NOMO-1 treated with DMSO at 0.1 percent for 48 hours (cell line): ENCODE data around the gene RCCD1.
"Not testable (repeated sequence)": the region's sequence is repeated elsewhere in the genome, so short reads cannot be mapped to it uniquely, and the experiment has no call there.

Experiments
- DNase-seq: peaks from one replicate; lab custom pipeline; 2025; ENCODE audit not compliant: unreplicated experiment; lab: John Stamatoyannopoulos, UW

Gene RCCD1, protein sequence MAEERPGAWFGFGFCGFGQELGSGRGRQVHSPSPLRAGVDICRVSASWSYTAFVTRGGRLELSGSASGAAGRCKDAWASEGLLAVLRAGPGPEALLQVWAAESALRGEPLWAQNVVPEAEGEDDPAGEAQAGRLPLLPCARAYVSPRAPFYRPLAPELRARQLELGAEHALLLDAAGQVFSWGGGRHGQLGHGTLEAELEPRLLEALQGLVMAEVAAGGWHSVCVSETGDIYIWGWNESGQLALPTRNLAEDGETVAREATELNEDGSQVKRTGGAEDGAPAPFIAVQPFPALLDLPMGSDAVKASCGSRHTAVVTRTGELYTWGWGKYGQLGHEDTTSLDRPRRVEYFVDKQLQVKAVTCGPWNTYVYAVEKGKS

DNA sequence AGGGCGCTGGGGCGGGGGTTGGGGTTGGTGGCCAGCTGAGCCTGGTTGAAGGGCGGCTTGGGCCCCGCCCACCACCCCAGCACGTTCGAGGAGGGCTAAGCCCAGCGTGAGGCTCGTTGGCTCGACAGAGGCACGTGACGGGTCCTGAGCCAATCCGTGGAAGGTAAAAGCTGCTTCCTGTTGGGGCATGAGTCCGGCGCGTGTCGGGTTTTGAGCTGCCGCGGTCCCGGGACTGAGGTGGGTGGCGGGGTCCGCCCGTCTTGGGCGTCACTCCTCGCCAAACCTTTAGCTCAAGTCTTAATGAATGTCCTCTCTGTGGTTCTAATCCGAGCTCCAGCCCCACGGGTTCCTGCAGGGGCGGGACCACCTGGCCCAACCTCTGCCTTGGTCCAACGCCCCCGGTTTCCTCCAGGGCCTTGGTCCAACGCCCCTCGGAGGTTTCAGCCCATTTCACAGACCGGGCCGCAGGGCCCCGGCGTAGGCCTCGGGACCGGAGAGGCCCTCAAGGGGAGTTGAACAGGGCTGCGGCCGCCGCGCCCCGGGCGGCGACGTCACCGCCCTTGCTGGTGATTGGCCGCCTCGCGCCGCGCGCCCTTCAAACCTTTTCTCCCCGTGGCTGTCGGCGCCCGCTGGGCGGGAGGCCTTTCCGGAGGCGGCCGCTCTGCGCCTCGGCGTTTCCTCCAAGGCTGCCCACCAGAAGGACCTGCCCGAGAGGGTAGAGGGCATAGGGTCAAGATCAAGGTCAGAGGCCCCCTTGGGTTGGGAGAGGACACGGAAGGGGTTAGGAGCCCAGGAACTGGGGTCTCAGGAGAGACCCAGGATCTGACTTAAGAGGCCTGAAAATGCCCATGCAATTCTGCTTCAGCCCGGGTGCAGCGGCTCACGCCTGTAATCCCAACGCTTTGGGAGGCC lies at the start of gene RCCD1:
RCCD1 (plus strand) TSS at position 173 of the 912 bp plus-strand sequence. CDS start 1,851 bp downstream, outside the sequence.
- peak; percentile 96 for DNase-seq

DNA sequence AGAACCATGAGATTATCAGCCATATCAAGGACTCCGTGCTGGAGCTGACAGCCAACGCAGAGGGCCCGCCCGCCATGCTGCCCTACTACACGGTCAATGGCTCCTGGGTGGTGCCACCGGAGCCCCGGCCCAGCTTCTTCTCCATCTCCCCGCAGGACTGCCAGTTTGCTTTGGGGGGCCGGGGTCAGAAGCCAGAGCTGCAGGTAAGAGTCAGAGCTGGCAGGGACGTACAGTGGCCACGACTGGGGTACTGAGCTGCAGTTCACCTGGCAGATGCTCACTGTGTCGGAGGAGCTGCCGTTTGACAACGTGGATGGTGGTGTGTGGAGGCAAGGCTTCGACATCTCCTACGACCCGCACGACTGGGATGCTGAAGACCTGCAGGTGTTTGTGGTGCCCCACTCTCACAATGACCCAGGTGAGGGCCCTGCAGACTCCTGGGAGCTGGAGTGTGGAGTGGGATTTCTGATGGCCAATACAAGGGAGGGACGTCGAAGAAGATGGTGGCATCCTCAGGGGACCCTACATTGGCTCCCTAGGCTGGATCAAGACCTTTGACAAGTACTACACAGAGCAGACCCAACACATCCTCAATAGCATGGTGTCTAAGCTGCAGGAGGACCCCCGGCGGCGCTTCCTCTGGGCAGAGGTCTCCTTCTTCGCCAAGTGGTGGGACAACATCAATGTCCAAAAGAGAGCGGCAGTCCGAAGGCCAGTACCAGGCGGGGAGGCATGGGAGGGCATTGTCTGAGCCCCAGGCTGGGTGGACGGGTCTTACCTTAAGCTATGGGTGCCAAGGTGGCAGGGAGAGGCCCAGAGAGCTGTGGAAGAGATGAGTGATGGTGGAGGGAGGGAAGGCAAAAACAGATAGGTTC lies 49.1 kb upstream of the RCCD1 start:
- DNase-seq: no peak

DNA sequence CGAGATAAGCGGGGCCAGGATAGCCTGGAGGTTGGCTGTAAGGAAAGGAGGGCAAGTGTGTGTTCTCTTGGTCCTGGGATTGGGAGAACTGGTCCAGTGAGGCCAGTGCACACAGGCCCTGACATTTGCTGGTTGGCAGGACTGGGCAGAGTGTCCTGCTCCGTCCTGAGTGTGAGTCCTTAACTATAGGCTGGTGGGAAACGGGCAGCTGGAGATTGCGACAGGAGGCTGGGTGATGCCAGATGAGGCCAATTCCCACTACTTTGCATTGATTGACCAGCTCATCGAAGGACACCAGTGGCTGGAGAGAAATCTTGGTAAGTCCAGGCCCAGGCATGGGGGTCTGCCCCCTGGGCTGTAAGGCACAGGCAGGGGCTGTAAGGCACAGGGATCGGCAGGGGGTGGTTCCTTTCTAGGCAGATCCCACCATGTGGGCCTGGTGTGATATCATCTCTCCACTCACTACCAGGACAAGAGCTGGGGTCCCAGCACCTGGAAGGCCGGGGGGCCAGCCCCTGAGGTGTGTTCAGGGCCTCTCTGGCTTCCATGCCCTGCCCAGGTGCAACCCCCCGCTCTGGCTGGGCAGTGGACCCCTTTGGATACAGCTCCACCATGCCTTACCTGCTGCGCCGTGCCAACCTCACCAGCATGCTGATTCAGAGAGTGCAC lies 48.4 kb upstream of the RCCD1 start:
- DNase-seq: no peak

DNA sequence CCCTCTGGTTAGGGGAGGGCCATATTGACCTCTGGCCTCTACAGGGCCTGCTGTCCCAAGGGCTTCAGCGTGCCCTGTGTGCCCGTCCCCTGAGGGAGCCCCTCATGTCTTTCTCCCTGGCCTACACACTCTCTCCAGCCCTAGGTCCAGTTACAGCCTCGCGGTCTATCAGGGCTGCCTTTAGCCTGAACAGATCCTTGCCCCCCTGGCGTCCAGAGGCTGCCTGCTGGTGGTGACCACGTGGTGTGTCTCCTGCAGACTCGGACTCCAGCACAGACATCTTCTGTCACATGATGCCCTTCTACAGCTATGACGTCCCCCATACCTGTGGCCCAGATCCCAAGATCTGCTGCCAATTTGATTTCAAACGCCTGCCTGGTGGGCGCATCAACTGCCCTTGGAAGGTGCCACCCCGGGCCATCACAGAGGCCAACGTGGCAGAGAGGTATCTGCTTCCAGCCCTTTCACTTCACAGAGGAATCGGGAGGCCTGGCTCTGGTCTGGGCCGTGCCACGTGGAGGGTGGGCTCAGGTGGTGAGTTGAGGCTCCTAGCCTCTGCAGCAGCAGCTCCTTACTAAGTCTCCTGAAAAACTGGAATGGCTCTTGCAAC lies 47.5 kb upstream of the RCCD1 start:
- no peak for DNase-seq

DNA sequence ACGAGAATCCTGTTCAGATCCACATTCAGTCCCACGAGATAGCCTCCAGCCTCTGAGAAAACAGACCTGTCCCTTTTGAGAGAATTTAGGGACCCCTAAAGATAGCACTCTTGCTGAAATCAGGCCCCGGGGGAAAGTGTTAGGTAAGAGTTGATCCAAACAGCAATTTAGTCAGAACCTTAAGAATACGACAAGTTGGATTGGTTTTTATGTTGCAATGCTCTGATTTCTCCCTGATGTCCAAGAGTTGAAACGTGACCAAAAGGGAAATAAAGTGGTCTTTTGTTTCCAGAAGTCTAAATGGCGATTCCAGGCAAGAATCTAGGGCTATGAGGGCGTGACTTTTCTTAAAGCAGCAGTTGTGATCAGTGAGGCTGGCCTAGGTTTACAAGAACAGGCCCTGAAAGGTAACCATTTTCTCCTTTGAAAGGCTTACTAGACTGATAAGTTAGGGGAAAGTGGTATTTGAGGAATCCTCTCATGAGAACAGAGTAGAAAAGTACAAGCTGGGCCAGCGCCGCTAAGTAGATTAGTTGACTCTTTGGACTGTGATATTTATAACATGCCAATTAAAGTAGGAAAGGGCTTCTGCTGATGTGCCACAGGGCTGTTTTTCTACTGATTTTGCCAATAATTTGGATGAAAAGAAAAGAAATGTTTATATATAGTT lies 46.7 kb upstream of the RCCD1 start:
- DNase-seq: no peak

DNA sequence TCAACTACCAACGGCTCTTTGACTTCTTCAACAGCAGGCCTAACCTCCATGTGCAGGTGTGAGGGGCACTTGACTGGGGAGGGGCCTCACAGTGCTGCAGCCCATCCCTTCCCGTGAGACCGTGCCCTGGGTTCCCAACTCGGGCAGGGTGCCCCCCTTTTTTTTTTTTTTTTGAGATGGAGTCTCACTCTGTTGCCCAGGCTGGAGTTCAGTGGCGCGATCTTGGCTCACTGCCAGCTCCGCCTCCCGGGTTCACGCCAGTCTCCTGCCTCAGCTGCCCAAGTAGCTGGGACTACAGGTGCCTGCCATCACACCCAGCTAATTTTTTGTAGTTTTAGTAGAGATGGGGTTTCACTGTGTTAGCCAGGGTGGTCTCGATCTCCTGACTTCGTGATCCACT lies 45.2 kb upstream of the RCCD1 start:
- not testable (repeated sequence) for DNase-seq

DNA sequence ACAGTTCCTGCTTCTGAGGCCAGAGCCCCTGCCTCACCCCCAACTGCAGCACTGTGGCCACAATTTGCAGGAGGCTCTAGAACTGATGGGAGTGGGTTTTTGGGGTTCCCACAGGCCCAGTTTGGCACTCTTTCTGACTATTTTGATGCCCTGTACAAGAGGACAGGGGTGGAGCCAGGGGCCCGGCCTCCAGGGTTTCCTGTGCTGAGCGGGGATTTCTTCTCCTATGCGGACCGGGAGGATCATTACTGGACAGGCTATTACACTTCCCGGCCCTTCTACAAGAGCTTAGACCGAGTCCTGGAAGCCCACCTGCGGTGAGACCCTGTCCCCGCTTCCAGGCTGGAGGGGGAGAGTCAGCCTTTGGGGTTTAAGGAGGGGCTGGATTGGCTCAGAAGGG lies 44.7 kb upstream of the RCCD1 start:
- no peak for DNase-seq

DNA sequence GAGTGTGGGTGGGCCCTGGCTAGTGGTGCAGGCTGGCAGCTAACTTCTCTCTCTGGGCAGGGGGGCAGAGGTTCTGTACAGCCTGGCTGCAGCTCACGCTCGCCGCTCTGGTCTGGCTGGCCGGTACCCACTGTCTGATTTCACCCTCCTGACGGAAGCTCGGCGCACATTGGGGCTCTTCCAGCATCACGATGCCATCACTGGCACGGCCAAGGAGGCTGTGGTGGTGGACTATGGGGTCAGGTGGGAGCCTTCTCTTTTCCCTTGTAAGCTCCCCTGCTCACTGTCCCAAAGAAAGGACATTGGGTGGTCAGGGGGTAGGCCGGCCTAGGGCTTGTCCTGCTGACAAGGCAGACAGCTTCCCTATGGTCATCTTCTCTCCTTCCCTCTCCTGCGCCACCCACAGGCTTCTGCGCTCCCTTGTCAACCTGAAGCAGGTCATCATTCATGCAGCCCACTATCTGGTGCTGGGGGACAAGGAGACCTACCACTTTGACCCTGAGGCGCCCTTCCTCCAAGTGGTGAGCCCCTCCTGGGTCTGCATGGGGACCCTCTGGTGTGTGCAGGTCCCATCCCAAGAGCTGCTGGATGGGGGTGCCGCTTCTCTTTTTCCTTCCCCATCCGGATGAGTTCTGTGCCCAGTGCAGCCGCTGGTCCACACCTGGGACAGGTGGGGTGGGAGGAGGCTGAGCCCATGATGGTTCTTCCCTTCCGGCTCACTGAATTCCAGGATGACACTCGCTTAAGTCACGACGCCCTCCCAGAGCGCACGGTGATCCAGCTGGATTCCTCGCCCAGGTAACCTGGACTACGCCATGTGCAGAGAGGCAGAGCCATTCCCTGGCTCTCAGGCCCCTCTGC lies 44.0 kb upstream of the RCCD1 start:
- no peak for DNase-seq

DNA sequence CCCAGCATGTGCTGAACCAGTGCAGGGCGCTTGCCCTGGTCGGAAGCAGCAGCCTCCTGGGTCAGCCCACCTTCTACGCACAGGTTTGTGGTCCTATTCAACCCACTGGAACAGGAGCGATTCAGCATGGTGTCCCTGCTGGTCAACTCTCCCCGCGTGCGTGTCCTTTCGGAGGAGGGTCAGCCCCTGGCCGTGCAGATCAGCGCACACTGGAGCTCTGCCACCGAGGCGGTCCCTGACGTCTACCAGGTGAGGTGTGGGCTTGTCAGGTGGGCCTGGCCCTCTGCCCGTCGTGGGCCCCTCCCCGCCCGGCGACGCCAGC lies 43.4 kb upstream of the RCCD1 start:
- DNase-seq: no peak

DNA sequence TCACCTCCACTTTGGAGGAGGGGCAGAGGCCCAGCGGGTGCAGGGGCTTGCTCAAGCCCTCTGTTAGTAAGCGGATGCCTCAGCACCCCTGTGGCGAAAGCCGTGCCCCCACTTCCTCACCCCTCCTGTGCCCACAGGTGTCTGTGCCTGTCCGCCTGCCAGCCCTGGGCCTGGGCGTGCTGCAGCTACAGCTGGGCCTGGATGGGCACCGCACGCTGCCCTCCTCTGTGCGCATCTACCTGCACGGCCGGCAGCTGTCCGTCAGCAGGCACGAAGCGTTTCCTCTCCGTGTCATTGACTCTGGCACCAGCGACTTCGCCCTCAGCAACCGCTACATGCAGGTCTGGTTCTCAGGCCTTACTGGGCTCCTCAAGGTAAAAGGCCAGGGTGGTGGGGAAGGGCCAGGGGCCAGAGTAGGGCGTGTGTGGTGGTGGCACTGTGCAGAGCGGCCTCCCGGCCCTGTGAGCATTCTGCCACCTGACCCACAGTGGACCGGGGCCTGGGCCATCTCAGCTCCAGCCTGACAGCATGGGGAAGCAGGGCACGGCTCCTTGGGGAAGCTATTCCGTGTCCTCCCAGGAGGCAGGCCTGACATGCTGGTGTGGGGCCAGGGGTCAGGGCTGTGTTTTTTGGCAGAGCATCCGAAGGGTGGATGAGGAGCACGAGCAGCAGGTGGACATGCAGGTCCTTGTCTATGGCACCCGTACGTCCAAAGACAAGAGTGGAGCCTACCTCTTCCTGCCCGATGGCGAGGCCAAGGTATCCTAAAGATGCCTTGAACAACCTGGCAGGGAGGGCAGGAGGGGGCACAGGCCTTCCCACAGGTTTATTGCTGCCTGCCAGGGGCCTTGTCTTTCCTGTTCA lies 42.5 kb upstream of the RCCD1 start:
- no peak for DNase-seq

DNA sequence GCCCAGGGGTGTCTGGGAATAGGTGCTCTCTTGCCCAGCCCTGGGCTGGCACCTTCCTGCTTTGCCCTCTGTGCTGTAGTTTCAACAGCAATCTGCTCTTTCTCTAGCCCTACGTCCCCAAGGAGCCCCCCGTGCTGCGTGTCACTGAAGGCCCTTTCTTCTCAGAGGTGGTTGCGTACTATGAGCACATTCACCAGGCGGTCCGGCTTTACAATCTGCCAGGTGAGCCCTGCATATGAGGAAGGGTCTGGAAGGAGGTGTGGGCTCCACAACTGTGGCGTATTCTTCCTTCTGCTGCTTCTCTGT lies 42.0 kb upstream of the RCCD1 start:
- DNase-seq: no peak

DNA sequence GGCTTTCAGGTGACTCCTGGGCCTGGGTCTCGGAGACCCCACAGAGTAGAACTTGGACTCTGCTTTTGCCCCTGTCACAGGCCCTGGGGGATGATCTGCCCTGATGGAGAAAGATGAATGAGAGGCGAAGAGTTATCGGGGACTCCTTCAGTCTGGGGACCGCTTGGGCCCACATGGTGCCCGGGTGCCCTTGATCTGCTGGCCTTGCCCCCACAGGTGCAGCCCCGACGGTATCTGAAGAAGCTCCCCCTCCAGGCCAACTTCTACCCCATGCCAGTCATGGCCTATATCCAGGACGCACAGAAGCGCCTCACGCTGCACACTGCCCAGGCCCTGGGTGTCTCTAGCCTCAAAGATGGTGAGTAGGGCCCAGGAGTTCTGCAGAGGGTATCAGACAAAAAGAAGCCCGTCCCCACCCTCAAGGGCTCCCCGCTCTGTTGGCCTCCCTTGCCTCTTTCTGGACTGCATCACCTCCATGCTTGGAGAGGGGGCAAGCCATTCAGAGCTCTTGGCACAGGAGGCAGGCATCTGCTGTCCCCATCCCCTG lies 41.2 kb upstream of the RCCD1 start:
- DNase-seq: no peak

DNA sequence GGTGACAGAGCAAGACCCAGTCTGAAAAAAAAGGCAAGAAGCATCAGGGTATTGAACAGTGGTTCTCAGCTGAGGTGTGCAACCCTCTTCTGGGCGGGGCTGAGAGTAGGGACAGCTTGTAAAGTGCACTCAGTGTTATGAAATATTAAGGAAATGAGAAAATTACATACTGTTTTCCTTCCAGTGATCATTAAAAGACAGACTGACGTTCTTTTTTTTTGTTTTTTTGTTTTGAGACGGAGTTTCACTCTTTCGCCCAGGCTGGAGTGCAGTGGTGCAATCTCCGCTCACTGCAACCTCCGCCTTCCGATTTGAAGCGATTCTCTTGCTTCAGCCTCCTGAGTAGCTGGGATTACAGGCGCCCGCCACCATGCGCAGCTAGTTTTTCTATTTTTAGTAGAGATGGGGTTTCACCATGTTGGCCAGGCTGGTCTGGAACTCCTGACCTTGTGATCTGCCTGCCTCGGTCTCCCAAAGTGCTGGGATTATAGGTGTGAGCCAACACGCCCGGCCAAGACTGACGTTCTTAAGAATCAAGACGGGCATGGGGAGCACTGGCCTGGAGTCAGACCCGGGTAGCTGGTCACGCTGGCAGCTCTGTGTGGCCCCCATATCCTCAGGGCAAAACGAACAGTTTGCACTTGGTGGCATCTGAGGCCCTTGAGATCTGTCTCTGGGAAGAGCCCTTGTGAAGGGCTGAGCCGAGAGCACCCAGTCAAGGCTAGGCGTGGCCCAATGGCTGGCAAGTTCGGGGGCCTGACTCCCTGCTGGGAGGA lies 40.2 kb upstream of the RCCD1 start:
- peak; percentile 79 for DNase-seq

DNA sequence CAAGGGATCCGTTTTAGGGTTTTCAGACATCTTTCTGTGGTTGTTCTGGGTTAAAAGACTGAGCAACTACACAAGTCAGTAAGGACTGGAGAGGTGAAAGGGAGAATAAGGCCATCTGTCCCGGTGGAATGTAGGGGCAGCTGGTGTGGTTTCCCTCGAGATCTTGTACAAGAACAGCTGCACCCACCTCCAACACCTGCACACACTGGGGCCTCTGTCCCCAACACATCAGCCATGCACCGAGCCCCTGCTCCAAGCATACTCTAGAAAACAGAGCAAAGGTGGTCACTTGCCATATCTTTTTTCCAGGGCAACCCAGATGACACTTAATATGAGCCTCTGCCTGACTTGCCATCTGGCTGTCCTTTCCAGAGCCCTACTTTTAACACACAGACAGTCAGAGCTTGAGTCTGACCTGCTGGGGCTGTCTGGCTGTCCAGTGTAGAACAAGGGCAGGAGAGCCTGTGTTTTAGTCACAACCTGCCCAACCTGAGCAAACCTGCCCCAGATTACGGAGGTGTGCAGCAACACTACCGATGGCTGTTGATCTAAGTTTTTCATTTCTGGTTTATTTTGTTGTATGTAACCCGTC lies 39.4 kb upstream of the RCCD1 start:
- no peak for DNase-seq

DNA sequence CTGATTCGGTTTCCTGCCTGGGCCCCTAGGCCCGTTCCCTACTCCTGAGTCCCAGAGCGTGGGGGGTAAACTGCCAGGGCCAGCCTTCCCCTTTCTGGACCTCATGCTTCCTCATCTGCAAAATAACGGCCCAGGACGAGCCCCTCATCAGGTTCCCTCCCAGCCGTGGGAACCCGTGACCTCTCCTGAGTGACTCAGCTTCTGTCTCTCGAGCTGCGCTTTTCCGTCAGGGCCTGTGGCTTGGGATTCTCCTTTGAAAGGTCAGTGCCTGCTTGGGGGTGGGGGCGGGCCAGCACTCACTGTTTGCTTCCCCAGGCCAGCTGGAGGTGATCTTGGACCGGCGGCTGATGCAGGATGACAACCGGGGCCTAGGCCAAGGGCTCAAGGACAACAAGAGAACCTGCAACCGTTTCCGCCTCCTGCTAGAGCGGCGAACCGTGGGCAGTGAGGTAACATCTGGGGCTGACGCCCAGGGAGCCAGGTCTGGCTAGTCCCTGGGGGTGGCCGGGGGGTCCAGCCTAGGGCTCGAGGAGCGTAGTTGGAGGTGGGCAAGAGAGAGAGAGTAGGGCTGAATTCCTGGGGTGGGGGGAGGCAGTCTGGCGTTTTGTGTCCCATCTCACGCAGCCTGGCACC lies 38.8 kb upstream of the RCCD1 start:
- peak; percentile 81 for DNase-seq

DNA sequence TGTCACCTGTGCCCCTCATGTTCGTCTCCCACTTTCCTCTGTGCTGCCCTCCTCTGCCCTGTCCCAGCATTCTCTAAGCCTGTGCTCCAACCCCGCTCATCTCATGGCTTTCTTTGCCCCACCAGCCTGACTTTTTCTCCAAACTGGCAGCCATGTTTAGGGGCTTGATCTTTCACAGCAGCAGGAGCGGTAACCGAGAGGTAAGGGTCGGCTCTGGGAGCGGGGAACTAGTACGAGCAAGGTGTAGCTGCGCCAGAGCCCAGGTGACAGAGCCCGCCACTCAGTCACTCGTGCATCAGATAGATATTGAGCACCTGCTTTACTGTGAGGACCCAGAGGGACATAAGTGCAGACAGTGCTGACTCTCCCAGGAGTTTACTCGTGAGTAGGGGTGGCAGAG lies 38.2 kb upstream of the RCCD1 start:
- DNase-seq: no peak
